Breast epithelium (tissue), 3 donors: Measurements from ENCODE around the gene SRRM1.

Source experiments
- POLR2A ChIP-seq: fragments of 450-650 bp; IDR thresholded peaks from one replicate; pipeline ENCODE4 v1.6.1; 2016; ENCODE audit warnings: antibody characterized with exemption, mild to moderate bottlenecking, moderate library complexity
- TF ChIP-seq, protein P1 (sequence below), 3 donors: fragments of 450-650 bp; IDR thresholded peaks; one replicate each; pipeline ENCODE4 v1.5.1; 2016 to 2017; ENCODE audit warnings: antibody characterized with exemption in 3 of 3, mild to moderate bottlenecking in 3 of 3, moderate library complexity in 3 of 3

GRCh38 chr1:24704411-24705259, 61.5 kb downstream of the SRRM1 start:
- no peak for TF ChIP-seq POLR2A
- TF ChIP-seq, protein P1, sequence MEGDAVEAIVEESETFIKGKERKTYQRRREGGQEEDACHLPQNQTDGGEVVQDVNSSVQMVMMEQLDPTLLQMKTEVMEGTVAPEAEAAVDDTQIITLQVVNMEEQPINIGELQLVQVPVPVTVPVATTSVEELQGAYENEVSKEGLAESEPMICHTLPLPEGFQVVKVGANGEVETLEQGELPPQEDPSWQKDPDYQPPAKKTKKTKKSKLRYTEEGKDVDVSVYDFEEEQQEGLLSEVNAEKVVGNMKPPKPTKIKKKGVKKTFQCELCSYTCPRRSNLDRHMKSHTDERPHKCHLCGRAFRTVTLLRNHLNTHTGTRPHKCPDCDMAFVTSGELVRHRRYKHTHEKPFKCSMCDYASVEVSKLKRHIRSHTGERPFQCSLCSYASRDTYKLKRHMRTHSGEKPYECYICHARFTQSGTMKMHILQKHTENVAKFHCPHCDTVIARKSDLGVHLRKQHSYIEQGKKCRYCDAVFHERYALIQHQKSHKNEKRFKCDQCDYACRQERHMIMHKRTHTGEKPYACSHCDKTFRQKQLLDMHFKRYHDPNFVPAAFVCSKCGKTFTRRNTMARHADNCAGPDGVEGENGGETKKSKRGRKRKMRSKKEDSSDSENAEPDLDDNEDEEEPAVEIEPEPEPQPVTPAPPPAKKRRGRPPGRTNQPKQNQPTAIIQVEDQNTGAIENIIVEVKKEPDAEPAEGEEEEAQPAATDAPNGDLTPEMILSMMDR (IDR thresholded peaks at IDR 0.05), result no peak
